Measurements from ENCODE around the gene TNFRSF18.

DNA sequence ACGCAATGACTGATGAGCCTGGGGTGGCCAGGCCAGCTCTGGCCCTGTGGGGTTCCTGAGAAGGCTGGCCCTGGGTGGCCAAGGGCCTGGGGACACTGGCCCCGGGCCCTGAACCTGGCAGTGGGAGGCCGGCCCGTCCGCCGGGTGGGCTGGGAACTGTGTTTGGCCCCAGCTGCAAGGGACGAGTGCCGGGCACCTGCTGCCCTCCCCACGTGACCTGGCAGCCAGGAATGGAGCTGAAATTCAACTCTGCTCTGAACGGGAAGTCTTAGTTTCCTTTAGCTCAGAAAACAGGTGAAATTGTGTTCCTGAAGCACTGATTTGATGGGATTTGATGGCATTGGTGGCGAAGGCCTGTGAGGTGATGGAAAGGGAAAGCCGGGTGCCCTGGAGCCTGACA is 40.9 kb downstream of the TNFRSF18 start:
- TF ChIP-seq, protein P1, sequence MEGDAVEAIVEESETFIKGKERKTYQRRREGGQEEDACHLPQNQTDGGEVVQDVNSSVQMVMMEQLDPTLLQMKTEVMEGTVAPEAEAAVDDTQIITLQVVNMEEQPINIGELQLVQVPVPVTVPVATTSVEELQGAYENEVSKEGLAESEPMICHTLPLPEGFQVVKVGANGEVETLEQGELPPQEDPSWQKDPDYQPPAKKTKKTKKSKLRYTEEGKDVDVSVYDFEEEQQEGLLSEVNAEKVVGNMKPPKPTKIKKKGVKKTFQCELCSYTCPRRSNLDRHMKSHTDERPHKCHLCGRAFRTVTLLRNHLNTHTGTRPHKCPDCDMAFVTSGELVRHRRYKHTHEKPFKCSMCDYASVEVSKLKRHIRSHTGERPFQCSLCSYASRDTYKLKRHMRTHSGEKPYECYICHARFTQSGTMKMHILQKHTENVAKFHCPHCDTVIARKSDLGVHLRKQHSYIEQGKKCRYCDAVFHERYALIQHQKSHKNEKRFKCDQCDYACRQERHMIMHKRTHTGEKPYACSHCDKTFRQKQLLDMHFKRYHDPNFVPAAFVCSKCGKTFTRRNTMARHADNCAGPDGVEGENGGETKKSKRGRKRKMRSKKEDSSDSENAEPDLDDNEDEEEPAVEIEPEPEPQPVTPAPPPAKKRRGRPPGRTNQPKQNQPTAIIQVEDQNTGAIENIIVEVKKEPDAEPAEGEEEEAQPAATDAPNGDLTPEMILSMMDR (IDR thresholded peaks at IDR 0.05), result no peak
- TF ChIP-seq EZH2 (IDR thresholded peaks at IDR 0.05; ENCODE audit: borderline replicate concordance, insufficient read depth, low read depth, low read length, poor library complexity, severe bottlenecking), result no peak
